ENCODE data around the gene PGAM2. TPM values are rescaled to one million over a fixed set of nuclear protein-coding genes. Genes with fewer than 3 reads are reported as not detected.
A peak's percentile ranks its signal among the peaks of the same experiment; 100 is the strongest.

The PGAM2 gene
- total and polyA plus RNA-seq, 2 of the 13 experiments (the other 11 are each of a cell fraction or from before 2014, with no cell fraction given) = 0.22 TPM; not detected in 1

DNA sequence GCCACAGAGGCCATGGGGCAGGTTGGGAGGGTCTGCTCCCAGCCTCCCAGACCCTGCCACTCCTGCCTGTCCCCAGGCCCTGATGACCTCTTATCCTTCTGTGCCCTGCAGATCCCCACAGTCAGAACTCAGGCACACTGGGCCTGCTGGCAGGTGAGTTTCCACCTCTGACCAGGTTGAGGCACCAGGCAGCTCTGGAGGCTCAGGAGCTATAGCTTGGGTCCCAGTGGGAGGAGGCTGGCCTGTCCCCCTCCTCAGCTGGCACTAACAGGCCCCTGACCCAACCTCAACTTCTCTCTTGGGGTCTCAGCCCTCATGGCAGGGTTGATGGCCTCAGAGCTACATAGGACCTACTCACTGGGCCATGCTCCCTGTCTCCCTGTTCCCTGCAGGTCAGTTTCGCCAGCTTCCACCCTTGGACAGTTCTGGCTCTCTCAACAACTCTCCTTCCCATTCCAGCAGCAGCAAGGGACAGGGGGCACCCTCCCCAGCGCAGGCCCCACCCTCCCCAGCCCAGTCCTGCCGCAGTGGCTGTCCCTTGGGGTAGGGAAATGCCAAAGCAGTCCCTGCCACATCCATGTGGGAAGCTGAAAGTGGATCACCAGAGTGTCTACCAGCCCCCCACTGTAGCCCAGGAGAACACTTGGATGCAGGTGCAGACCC lies 36.1 kb upstream of the PGAM2 start (continued):
- TF ChIP-seq, protein P1, sequence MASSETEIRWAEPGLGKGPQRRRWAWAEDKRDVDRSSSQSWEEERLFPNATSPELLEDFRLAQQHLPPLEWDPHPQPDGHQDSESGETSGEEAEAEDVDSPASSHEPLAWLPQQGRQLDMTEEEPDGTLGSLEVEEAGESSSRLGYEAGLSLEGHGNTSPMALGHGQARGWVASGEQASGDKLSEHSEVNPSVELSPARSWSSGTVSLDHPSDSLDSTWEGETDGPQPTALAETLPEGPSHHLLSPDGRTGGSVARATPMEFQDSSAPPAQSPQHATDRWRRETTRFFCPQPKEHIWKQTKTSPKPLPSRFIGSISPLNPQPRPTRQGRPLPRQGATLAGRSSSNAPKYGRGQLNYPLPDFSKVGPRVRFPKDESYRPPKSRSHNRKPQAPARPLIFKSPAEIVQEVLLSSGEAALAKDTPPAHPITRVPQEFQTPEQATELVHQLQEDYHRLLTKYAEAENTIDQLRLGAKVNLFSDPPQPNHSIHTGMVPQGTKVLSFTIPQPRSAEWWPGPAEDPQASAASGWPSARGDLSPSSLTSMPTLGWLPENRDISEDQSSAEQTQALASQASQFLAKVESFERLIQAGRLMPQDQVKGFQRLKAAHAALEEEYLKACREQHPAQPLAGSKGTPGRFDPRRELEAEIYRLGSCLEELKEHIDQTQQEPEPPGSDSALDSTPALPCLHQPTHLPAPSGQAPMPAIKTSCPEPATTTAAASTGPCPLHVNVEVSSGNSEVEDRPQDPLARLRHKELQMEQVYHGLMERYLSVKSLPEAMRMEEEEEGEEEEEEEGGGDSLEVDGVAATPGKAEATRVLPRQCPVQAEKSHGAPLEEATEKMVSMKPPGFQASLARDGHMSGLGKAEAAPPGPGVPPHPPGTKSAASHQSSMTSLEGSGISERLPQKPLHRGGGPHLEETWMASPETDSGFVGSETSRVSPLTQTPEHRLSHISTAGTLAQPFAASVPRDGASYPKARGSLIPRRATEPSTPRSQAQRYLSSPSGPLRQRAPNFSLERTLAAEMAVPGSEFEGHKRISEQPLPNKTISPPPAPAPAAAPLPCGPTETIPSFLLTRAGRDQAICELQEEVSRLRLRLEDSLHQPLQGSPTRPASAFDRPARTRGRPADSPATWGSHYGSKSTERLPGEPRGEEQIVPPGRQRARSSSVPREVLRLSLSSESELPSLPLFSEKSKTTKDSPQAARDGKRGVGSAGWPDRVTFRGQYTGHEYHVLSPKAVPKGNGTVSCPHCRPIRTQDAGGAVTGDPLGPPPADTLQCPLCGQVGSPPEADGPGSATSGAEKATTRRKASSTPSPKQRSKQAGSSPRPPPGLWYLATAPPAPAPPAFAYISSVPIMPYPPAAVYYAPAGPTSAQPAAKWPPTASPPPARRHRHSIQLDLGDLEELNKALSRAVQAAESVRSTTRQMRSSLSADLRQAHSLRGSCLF (CRISPR knock-in tag; IDR thresholded peaks at IDR 0.05; ENCODE audit: borderline replicate concordance) = no peak
- TF ChIP-seq ZNF607 (CRISPR knock-in tag; IDR thresholded peaks at IDR 0.05; ENCODE audit: borderline replicate concordance) (0 out of 2 replicates have a peak, but pooled peaks have one; percentile 37), EZH2 (conservative IDR thresholded peaks at IDR 0.05; ENCODE audit: low read depth, low read length) (no peak), ZNF317 (CRISPR knock-in tag; IDR thresholded peaks at IDR 0.05) (peak; percentile 13; the same call in 1 of the 2 replicates), RXRB (CRISPR knock-in tag; IDR thresholded peaks at IDR 0.05; ENCODE audit: borderline replicate concordance) (no peak), ZNF225 (CRISPR knock-in tag; IDR thresholded peaks at IDR 0.05) (no peak), EHMT2 (IDR thresholded peaks at IDR 0.05; ENCODE audit: borderline replicate concordance, low read depth, low read length) (no peak), ZNF776 (CRISPR knock-in tag; IDR thresholded peaks at IDR 0.05) (0 out of 2 replicates have a peak, but pooled peaks have one; percentile 42), EED (CRISPR knock-in tag; IDR thresholded peaks at IDR 0.05) (no peak), HDAC2 (CRISPR knock-in tag; IDR thresholded peaks at IDR 0.05) (no peak), ZNF230 (CRISPR knock-in tag; IDR thresholded peaks at IDR 0.05) (no peak), BORCS8-MEF2B (CRISPR knock-in tag; IDR thresholded peaks at IDR 0.05) (no peak), KLF16 (CRISPR knock-in tag; IDR thresholded peaks at IDR 0.05) (0 out of 4 replicates have a peak, but pooled peaks of 1 of the 2 experiments have one; percentile 3), HIVEP1 (CRISPR knock-in tag; IDR thresholded peaks at IDR 0.05) (no peak), TCF7L2 (IDR thresholded peaks at IDR 0.05; ENCODE audit: low read depth, low read length) (no peak), ZNF20 (CRISPR knock-in tag; IDR thresholded peaks at IDR 0.05) (no peak), PBX3 (CRISPR knock-in tag; IDR thresholded peaks at IDR 0.05; ENCODE audit: borderline replicate concordance) (no peak), ZNF160 (CRISPR knock-in tag; IDR thresholded peaks at IDR 0.05) (no peak), CEBPG (CRISPR knock-in tag; IDR thresholded peaks at IDR 0.05) (no peak)
- TF ChIP-seq, protein P2, sequence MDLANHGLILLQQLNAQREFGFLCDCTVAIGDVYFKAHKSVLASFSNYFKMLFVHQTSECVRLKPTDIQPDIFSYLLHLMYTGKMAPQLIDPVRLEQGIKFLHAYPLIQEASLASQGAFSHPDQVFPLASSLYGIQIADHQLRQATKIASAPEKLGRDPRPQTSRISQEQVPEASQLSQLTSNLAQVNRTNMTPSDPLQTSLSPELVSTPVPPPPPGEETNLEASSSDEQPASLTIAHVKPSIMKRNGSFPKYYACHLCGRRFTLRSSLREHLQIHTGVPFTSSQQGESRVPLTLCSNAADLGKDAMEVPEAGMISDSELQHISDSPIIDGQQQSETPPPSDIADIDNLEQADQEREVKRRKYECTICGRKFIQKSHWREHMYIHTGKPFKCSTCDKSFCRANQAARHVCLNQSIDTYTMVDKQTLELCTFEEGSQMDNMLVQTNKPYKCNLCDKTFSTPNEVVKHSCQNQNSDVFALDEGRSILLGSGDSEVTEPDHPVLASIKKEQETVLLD (CRISPR knock-in tag; IDR thresholded peaks at IDR 0.05; ENCODE audit: low read depth) = no peak
- TF ChIP-seq, protein P3, sequence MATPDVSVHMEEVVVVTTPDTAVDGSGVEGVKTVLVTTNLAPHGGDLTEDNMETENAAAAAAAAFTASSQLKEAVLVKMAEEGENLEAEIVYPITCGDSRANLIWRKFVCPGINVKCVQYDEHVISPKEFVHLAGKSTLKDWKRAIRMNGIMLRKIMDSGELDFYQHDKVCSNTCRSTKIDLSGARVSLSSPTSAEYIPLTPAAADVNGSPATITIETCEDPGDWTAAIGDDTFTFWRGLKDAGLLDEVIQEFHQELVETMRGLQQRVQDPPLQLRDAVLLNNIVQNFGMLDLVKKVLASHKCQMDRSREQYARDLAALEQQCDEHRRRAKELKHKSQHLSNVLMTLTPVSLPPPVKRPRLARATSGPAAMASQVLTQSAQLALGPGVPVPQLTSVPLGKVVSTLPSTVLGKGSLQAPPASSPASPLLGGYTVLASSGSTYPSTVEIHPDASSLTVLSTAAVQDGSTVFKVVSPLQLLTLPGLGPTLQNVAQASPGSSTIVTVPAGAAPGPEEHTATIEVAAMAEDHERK (CRISPR knock-in tag; IDR thresholded peaks at IDR 0.05; ENCODE audit: low read depth) = no peak

Data from HepG2 (cell line).